SK-N-SH (cell line): Measurements from ENCODE around the gene AOAH. TPM values are rescaled to one million over a fixed set of nuclear protein-coding genes. Genes with fewer than 3 reads are reported as not detected.

Experiments
- CTCF ChIA-PET: fragments of 300-600, 350-600 bp; formaldehyde crosslinking; extraction: SDS; loops from one replicate; lab custom pipeline; 2021; lab: Yijun Ruan, JAX
- POLR2A ChIA-PET: fragments of 350-600 bp; sonication (Branson Sonifier 250); formaldehyde crosslinking; extraction: SDS; loops from one replicate; lab custom pipeline; 2020; ENCODE audit warnings: antibody characterized with exemption, inconsistent platforms; lab: Yijun Ruan, JAX
- DNase-seq: peaks from one replicate; pipeline ENCODE4 v3.0.0; 2012
- H2AFZ ChIP-seq: fragments of 200-600 bp; sonication (generic); 2 replicates; pipeline ENCODE4 v1.8.1; 2016; ENCODE audit warnings: antibody characterized with exemption, mild to moderate bottlenecking, low read depth
- H3F3A ChIP-seq: fragments of 200-600 bp; sonication (generic); replicated peaks from 2 replicates; pipeline ENCODE3; 2016; ENCODE audit warnings: antibody characterized with exemption, mild to moderate bottlenecking; ENCODE audit not compliant: insufficient read depth
- H3K27ac ChIP-seq, 2 experiments: fragments of 200-500 bp in 1 of 2; fragments of 200-600 bp in 1 of 2; sonication (Bioruptor generic) in 1 of 2; sonication (generic), shearing (Covaris generic) in 1 of 2; 2 replicates each; pipeline versions ENCODE4 v1.5.1 to v1.6.1; 2014 to 2016; ENCODE audit warnings: low read depth in 2 of 2, inconsistent platforms in 1 of 2, low read length in 1 of 2, mild to moderate bottlenecking in 1 of 2, mixed read lengths in 1 of 2
- H3K27me3 ChIP-seq: fragments of 200-600 bp; sonication (generic), shearing (Covaris generic); 2 replicates; pipeline ENCODE4 v1.6.1; 2016; ENCODE audit warnings: mixed run types; ENCODE audit not compliant: insufficient read depth
- H3K36me3 ChIP-seq, 2 experiments: fragments of 200-500 bp in 1 of 2; fragments of 200-600 bp in 1 of 2; sonication (Bioruptor generic) in 1 of 2; sonication (generic) in 1 of 2; replicated peaks in 1 of 2; 2 replicates each; pipeline versions ENCODE3 to v1.5.1; 2014 to 2016; ENCODE audit warnings: low read length in 1 of 2, mild to moderate bottlenecking in 1 of 2; ENCODE audit not compliant: insufficient read depth in 2 of 2, control insufficient read depth in 1 of 2
- H3K4me1 ChIP-seq, 2 experiments: fragments of 200-500 bp in 1 of 2; fragments of 200-600 bp in 1 of 2; sonication (Bioruptor generic) in 1 of 2; sonication (generic), shearing (Covaris generic) in 1 of 2; 2 replicates each; pipeline versions ENCODE4 v1.5.1 to v1.6.1; 2014 to 2016; ENCODE audit warnings: low read depth in 1 of 2, low read length in 1 of 2, mixed run types in 1 of 2; ENCODE audit not compliant: insufficient read depth in 2 of 2, control insufficient read depth in 1 of 2
- H3K4me2 ChIP-seq: fragments of 200-600 bp; sonication (generic), shearing (Covaris generic); 2 replicates; pipeline ENCODE4 v1.6.1; 2017; ENCODE audit warnings: mixed run types
- H3K4me3 ChIP-seq, 2 experiments: fragments of 200-500 bp in 1 of 2; fragments of 200-600 bp in 1 of 2; sonication (Bioruptor generic) in 1 of 2; sonication (generic), shearing (Covaris generic) in 1 of 2; 2 replicates each; pipeline versions ENCODE4 v1.5.1 to v1.8.1; 2014 to 2016; ENCODE audit warnings: low read depth in 2 of 2, inconsistent platforms in 1 of 2, low read length in 1 of 2, mild to moderate bottlenecking in 1 of 2, mixed read lengths in 1 of 2, moderate library complexity in 1 of 2
- H3K79me2 ChIP-seq: fragments of 200-600 bp; sonication (generic); 2 replicates; pipeline ENCODE4 v1.8.1; 2017; ENCODE audit warnings: mild to moderate bottlenecking; ENCODE audit not compliant: insufficient read depth
- H3K9ac ChIP-seq: fragments of 200-600 bp; sonication (generic); 2 replicates; pipeline ENCODE4 v1.6.1; 2017; ENCODE audit warnings: mixed run types
- H3K9me2 ChIP-seq: fragments of 200-600 bp; sonication (generic); 2 replicates; pipeline ENCODE4 v1.6.1; 2017; ENCODE audit warnings: mixed run types
- H3K9me3 ChIP-seq: fragments of 200-600 bp; sonication (generic); 2 replicates; pipeline ENCODE4 v1.6.1; 2017; ENCODE audit warnings: mixed run types, mild to moderate bottlenecking, moderate library complexity
- H4K20me1 ChIP-seq: fragments of 200-600 bp; sonication (generic); 2 replicates; pipeline ENCODE4 v1.6.1; 2017; ENCODE audit warnings: mild to moderate bottlenecking, mixed run types; ENCODE audit not compliant: insufficient read depth
- CTCF ChIP-seq: fragments of 200-600 bp; sonication (generic); IDR thresholded peaks from 2 replicates; pipeline ENCODE4 v1.6.1; 2017; ENCODE audit warnings: antibody characterized with exemption, mild to moderate bottlenecking, moderate library complexity
- ELF1 ChIP-seq: IDR thresholded peaks from 2 replicates; pipeline ENCODE4 v1.4.0; 2012
- EP300 ChIP-seq, 2 experiments: IDR thresholded peaks; 2 replicates each; pipeline versions ENCODE4 v1.4.0 to v1.6.1; 2012; ENCODE audit warnings: borderline replicate concordance in 1 of 2, low read depth in 1 of 2, low read length in 1 of 2
- FOSL2 ChIP-seq: IDR thresholded peaks from 2 replicates; pipeline ENCODE4 v1.4.0; 2012; ENCODE audit warnings: low read depth, mild to moderate bottlenecking, moderate library complexity, borderline replicate concordance
- GABPA ChIP-seq: IDR thresholded peaks from 2 replicates; pipeline ENCODE4 v1.4.0; 2012; ENCODE audit warnings: low read depth, mild to moderate bottlenecking
- GATA2 ChIP-seq: sonication (generic); formaldehyde crosslinking; IDR thresholded peaks from 2 replicates; pipeline ENCODE4 v1.5.0; 2020; ENCODE audit warnings: mild to moderate bottlenecking, missing genetic modification reagents
- IRF3 ChIP-seq: fragments of 150-350 bp; IDR thresholded peaks from 2 replicates; pipeline ENCODE4 v1.6.1; 2016; ENCODE audit warnings: mild to moderate bottlenecking, low read depth, low read length
- JUND ChIP-seq: IDR thresholded peaks from 2 replicates; pipeline ENCODE4 v1.4.0; 2012
- NFIC ChIP-seq: IDR thresholded peaks from 2 replicates; pipeline ENCODE4 v1.4.0; 2012; ENCODE audit warnings: borderline replicate concordance
- RFX5 ChIP-seq: IDR thresholded peaks from 2 replicates; pipeline ENCODE4 v1.6.1; 2012; ENCODE audit warnings: mild to moderate bottlenecking, improper control_type of control experiment, low read length
- SMC3 ChIP-seq: IDR thresholded peaks from 2 replicates; pipeline ENCODE4 v1.6.1; 2012; ENCODE audit warnings: low read depth, low read length, improper control_type of control experiment
- USF2 ChIP-seq: fragments of 150-350 bp; IDR thresholded peaks from 2 replicates; pipeline ENCODE4 v1.6.1; 2017; ENCODE audit warnings: antibody characterized with exemption, low read length, low read depth, borderline replicate concordance
- YY1 ChIP-seq: IDR thresholded peaks from 2 replicates; pipeline ENCODE4 v1.4.0; 2012; ENCODE audit warnings: low read depth, mild to moderate bottlenecking
- ZBTB33 ChIP-seq: IDR thresholded peaks from 2 replicates; pipeline ENCODE4 v1.4.0; 2012; ENCODE audit warnings: low read depth, borderline replicate concordance
- WGBS: methylation state at CpG from one replicate; pipeline ENCODE4 v1.1.6; 2017; ENCODE audit warnings: low lambda C conversion rate; 5-methylcytosine and 5-hydroxymethylcytosine counted together
- polyA plus RNA-seq, 3 experiments: library from polyadenylated mRNA; depleted of rRNA; stranded (reverse); fragments of >200 nt; gene quantifications; 2 replicates each; pipeline ENCODE4 v1.2.3, GENCODE V29; 2012

The AOAH gene
- polyA plus RNA-seq, 1 of the 3 experiments (the other 2 are of a cell fraction) = not detected

GRCh38 chr7:36625247-36625646 is 99.0 kb downstream of the AOAH start:
- Histone ChIP-seq H3K9ac (no peak overlapping the region), H3F3A (no peaks in the 10 kb centered on the region), H3K4me1 (no peaks in the 10 kb centered on the region; a peak in 1 of 4 replicates), H3K9me3 (no peaks in the 10 kb centered on the region), H3K27me3 (peaks cover 18% of the 10 kb centered on the region; the same call in 1 of the 2 replicates), H3K36me3 (no peaks in the 10 kb centered on the region), H3K79me2 (no peaks in the 10 kb centered on the region), H4K20me1 (no peaks in the 10 kb centered on the region), H3K4me2 (no peak overlapping the region), H3K4me3 (no peak overlapping the region), H3K9me2 (no peaks in the 10 kb centered on the region), H3K27ac (no peak overlapping the region), H2AFZ (no peak overlapping the region)
- TF ChIP-seq JUND = no peak
- ChIA-PET POLR2A (interaction anchor here (1.2 kb wide), 1 partner anchor 9 kb away, joined by 3 read pairs; no protein-coding TSS in a partner anchor), CTCF (interaction anchor here (0.7 to 1.5 kb wide), 2 partner anchors 19 to 551 kb away, joined by 3 read pairs; no protein-coding TSS in a partner anchor)
- WGBS = 60% methylated on average over 4 of the region's 4 CpGs
- no peak for DNase-seq

GRCh38 chr7:36623247-36623646 is 101.0 kb downstream of the AOAH start:
- CTCF ChIA-PET = interaction anchor here (1.2 kb wide), 1 partner anchor 16 kb away, joined by 4 read pairs; no protein-coding TSS in a partner anchor
- no peak for TF ChIP-seq GATA2 (CRISPR knock-in tag)
- TF ChIP-seq FOSL2 = no peak
- no peak for TF ChIP-seq ELF1
- no peak for TF ChIP-seq EP300 (IDR thresholded peaks at IDR 0.05; ENCODE audit: borderline replicate concordance in 1 of 2, low read depth in 1 of 2, low read length in 1 of 2)
- no peak for TF ChIP-seq ZBTB33
- no peak for DNase-seq

GRCh38 chr7:36621396-36621795 is 102.9 kb downstream of the AOAH start:
- Histone ChIP-seq H2AFZ (no peak overlapping the region), H3K4me3 (no peak overlapping the region), H3K9ac (no peak overlapping the region), H4K20me1 (no peaks in the 10 kb centered on the region), H3K27ac (no peak overlapping the region), H3K27me3 (no peaks in the 10 kb centered on the region), H3K9me3 (no peaks in the 10 kb centered on the region), H3K9me2 (no peaks in the 10 kb centered on the region), H3F3A (no peaks in the 10 kb centered on the region), H3K36me3 (no peaks in the 10 kb centered on the region), H3K79me2 (no peaks in the 10 kb centered on the region), H3K4me1 (no peaks in the 10 kb centered on the region; a peak in 1 of 4 replicates), H3K4me2 (no peak overlapping the region)
- 66% methylated on average over 10 of the region's 10 CpGs for WGBS
- ChIA-PET POLR2A (no interaction called here), CTCF (interaction anchor here (1.0 to 3.7 kb wide), 3 partner anchors 16 to 180 kb away, joined by 3 to 13 read pairs (median 3); no protein-coding TSS in a partner anchor)
- DNase-seq = no peak
- TF ChIP-seq GABPA (no peak), YY1 (no peak), IRF3 (no peak), NFIC (no peak), CTCF (no peak), RFX5 (no peak), SMC3 (no peak), USF2 (no peak)

More at GRCh38 chr7:36623247-36623646, 101.0 kb downstream of the AOAH start:
- Histone ChIP-seq H3K27ac (no peak overlapping the region), H3K27me3 (peaks cover 4% of the 10 kb centered on the region; the same call in 1 of the 2 replicates), H3K79me2 (no peaks in the 10 kb centered on the region), H4K20me1 (no peaks in the 10 kb centered on the region), H3K36me3 (no peaks in the 10 kb centered on the region), H2AFZ (no peak overlapping the region), H3K4me3 (no peak overlapping the region), H3K9ac (no peak overlapping the region), H3K9me3 (no peaks in the 10 kb centered on the region), H3F3A (no peaks in the 10 kb centered on the region), H3K4me2 (no peak overlapping the region), H3K4me1 (no peaks in the 10 kb centered on the region; a peak in 1 of 4 replicates), H3K9me2 (no peaks in the 10 kb centered on the region)
- POLR2A ChIA-PET = no interaction called here
- 44% methylated on average over 1 of the region's 1 CpG for WGBS
